ENCODE measurements around the gene DNAH17.
A peak's percentile ranks its signal among the peaks of the same experiment; 100 is the strongest.

DNAH17 gene

DNA sequence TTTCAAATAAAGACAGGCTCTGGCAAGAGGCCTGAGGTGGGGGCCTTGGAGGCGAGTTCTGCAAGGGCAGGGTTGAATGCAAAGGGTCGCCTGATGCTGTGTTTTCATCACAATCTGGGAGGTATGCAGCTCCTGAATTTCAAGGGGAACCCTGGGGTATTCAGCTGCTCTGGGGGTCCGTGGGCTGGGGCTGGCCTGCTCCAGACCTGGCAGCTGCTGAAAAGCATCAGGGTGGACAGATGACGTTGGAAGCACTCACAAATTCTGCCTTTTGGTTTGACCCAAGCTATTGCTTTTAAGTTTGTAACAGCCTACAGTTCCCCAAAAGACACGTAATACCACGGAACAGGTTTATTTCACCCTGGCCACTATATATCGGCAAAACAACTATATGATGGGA, 1.3 kb downstream of the DNAH17 start:
- no peak for DNase-seq (ENCODE audit: low read depth)
- no peak for TF ChIP-seq CTCF (IDR thresholded peaks at IDR 0.05; ENCODE audit: control insufficient read depth, extremely low read depth, insufficient read depth)
- H3K4me3 ChIP-seq (ENCODE audit: low read depth, low read length), result no peak overlapping the region

- no peak for DNase-seq (ENCODE audit: low read depth)
- H3K4me3 ChIP-seq (ENCODE audit: low read depth, low read length), result no peak overlapping the region
- TF ChIP-seq CTCF (IDR thresholded peaks at IDR 0.05; ENCODE audit: control insufficient read depth, extremely low read depth, insufficient read depth), result no peak
Observed at GRCh38 chr17:78575340-78575739, 1.9 kb downstream of the DNAH17 start.

DNA sequence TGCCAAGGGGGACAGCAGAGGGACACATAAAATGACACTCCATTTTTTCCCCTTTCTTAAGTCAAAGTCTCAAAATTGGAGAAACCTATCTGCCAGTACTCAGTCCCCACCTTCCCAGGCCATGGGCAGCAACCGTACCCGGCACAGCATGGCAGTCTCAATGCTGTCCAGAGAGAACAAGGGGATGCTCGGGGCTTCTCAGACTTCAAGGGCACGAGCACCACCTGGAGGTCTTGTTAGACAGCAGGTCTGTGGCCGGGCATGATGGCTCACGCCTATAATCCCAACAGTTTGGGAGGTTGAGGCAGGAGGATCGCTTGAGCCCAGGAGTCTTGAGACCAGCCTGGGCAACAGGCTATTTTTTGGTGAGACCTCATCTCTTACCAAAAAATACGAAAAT, 3.2 kb downstream of the DNAH17 start:
- no peak for DNase-seq (ENCODE audit: low read depth)
- no peak overlapping the region for H3K4me3 ChIP-seq (ENCODE audit: low read depth, low read length)
- 0 out of 2 replicates have a peak, but pooled peaks have one; percentile 16 for TF ChIP-seq CTCF (IDR thresholded peaks at IDR 0.05; ENCODE audit: control insufficient read depth, extremely low read depth, insufficient read depth)

GRCh38 chr17:78572239-78573205, 4.7 kb downstream of the DNAH17 start:
- TF ChIP-seq CTCF (IDR thresholded peaks at IDR 0.05; ENCODE audit: control insufficient read depth, extremely low read depth, insufficient read depth), result no peak
- DNase-seq (ENCODE audit: low read depth), result no peak
- H3K4me3 ChIP-seq (ENCODE audit: low read depth, low read length), result no peak overlapping the region

DNA sequence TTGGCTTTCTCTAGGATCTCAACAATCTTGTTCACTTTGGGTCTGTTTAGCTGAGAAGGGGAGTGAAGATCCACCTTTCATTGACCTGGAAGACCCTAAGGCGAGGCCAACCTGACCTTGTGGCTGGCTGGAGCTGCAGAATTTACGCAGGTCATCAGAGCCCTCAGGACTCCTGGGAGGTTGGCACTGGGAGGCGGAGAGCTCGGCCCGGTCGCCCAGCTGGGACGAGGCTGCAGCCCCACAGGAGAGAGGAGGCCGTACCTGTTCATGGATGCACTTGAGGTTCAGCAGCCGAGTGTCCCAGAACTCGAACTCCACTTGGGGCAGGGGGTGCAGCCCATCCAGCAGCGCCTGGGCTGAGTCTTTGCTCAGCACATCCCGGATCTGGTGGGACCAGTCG, 5.9 kb downstream of the DNAH17 start:
- no peak for TF ChIP-seq CTCF (IDR thresholded peaks at IDR 0.05; ENCODE audit: control insufficient read depth, extremely low read depth, insufficient read depth)
- DNase-seq (ENCODE audit: low read depth), result no peak
- no peak overlapping the region for H3K4me3 ChIP-seq (ENCODE audit: low read depth, low read length)

- no peak overlapping the region for H3K4me3 ChIP-seq (ENCODE audit: low read depth, low read length)
- no peak for DNase-seq (ENCODE audit: low read depth)
- no peak for TF ChIP-seq CTCF (IDR thresholded peaks at IDR 0.05; ENCODE audit: control insufficient read depth, extremely low read depth, insufficient read depth)
Observed at GRCh38 chr17:78568494-78569115, 8.6 kb downstream of the DNAH17 start.

All from LNCaP clone FGC (cell line).